ENCODE data around the gene CYRIA. TPM values are rescaled to one million over a fixed set of nuclear protein-coding genes. Genes with fewer than 3 reads are reported as not detected.

CYRIA gene
- total RNA-seq, 6 experiments from 2014 or later: 1.6 to 6.3 (median 3.1) TPM

DNA sequence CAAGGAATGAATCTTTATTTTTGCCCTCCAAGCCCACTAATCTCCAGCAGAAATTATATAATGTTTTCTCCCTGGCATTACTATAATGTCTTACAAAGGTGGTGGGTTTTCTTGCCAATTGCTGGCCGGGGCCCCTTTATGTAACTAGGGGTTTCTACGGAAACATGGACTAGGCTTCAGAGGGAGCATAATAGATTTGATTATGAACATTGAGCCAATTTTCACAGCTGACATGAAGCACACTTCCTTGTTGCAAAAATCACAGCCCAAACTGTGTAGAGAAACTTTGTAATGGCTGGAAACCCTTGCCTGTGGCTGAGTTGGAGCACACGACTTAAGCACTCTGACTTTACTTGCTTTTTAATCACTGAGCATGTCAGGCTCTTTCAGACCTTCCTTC lies 3.8 kb upstream of the CYRIA start:
- Histone ChIP-seq H3K4me3 (no peak overlapping the region), H3K36me3 (no peaks in the 10 kb centered on the region), H3K4me1 (no peaks in the 10 kb centered on the region), H3K9me3 (no peaks in the 10 kb centered on the region), H3K27me3 (no peaks in the 10 kb centered on the region), H3K27ac (no peak overlapping the region)
- TF ChIP-seq, protein P1, sequence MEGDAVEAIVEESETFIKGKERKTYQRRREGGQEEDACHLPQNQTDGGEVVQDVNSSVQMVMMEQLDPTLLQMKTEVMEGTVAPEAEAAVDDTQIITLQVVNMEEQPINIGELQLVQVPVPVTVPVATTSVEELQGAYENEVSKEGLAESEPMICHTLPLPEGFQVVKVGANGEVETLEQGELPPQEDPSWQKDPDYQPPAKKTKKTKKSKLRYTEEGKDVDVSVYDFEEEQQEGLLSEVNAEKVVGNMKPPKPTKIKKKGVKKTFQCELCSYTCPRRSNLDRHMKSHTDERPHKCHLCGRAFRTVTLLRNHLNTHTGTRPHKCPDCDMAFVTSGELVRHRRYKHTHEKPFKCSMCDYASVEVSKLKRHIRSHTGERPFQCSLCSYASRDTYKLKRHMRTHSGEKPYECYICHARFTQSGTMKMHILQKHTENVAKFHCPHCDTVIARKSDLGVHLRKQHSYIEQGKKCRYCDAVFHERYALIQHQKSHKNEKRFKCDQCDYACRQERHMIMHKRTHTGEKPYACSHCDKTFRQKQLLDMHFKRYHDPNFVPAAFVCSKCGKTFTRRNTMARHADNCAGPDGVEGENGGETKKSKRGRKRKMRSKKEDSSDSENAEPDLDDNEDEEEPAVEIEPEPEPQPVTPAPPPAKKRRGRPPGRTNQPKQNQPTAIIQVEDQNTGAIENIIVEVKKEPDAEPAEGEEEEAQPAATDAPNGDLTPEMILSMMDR (IDR thresholded peaks at IDR 0.05): no peak
- TF ChIP-seq POLR2A (IDR thresholded peaks at IDR 0.05): no peak
- DNase-seq (no peak), ATAC-seq (no peak)
- 68% methylated on average over 3 of the region's 3 CpGs for WGBS (ENCODE audit: insufficient coverage, low coverage, low lambda C conversion rate, missing lambda C conversion rate)
- intact Hi-C loops (cut with DNase I): no loop called here

DNA sequence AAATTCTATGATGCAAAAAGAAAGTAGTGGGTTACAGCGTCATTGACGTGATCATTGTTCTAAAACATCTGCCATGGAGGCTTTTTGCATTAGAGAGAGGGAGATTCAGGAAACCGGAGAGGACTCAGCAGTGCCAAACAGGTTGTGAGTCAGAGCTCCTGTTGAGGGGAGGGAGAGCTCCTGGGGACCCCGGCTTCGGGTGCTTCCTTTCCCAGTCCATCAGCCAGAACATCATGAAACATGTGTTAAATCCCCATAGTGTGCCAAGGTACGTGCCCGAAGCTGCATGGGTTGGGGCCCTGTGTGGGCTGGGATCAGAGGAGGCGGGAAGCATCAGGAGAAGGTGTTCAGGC lies 791 bp upstream of the CYRIA start:
- WGBS (ENCODE audit: insufficient coverage, low coverage, low lambda C conversion rate, missing lambda C conversion rate): 36% methylated on average over 3 of the region's 8 CpGs
- ATAC-seq: peak in 3 of 4 donors; percentile 9 to 60 (median 50)

DNA sequence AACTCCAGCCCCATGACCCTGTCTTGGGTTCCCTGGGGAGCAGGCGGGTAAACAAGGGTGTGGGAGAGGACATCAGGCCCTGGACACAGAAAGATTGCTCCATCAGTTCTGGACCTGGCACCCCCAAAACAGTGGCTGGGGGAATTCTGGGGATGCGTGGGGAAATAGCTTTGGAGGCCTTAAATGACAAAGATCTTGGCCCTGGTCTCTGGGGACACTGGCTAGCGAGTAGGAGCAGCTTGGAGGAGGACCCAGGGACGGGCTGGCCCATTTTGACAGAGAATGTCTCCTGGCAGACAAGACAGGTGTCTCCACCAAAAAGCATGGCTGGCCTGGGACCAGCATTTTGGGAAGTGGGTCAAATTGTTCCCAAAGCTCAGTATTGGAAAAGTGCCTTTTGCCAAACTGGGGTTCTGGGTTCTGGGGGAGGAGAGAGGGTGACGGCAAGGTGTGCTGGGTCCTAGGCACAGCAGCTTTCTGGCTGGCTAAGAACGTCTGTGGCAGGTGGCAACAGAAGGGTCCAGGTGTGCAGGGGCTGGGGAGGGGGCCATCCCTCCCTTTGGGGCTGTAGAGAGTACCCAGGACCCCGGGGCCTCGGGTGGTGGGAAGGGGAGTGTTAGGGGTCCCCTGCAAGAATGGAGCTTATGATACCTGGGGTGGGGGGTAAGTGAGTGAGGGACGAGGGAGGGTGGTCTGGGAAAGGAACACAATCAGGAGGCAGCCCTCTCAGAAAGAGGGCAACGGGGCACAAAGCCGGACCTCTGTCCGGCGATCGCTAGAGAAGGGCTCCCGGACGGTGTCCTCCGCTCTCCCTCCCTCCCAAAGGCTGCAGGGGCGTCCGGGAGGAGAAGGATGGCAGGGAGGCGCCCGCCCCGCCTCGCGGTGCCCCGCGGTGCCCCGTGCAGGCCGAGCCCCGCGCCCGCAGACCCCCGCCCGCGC lies 556 bp downstream of the CYRIA start:
- Histone ChIP-seq H3K27ac (peak overlapping the region; percentile 47 to 73 (median 65)), H3K9me3 (no peaks in the 10 kb centered on the region), H3K27me3 (no peaks in the 10 kb centered on the region), H3K36me3 (no peaks in the 10 kb centered on the region), H3K4me1 (no peaks in the 10 kb centered on the region), H3K4me3 (peak overlapping the region; percentile 42 to 54 (median 47))
- ATAC-seq (peak in 3 of 4 donors; percentile 2 to 24 (median 3)), DNase-seq (no peak)
- intact Hi-C loops (cut with DNase I): no loop called here
- 49% methylated on average over 4 of the region's 34 CpGs for WGBS (ENCODE audit: insufficient coverage, low coverage, low lambda C conversion rate, missing lambda C conversion rate)
- no peak for TF ChIP-seq POLR2A (IDR thresholded peaks at IDR 0.05)
- TF ChIP-seq, protein P1 (IDR thresholded peaks at IDR 0.05): no peak

More for the DNA sequence above, 791 bp upstream of the CYRIA start:
- intact Hi-C loops (cut with DNase I): no loop called here
- H3K9me3 ChIP-seq: no peaks in the 10 kb centered on the region
- no peaks in the 10 kb centered on the region for H3K36me3 ChIP-seq
- DNase-seq: no peak
- H3K27me3 ChIP-seq: no peaks in the 10 kb centered on the region
- TF ChIP-seq, protein P1 (IDR thresholded peaks at IDR 0.05): no peak
- TF ChIP-seq POLR2A (IDR thresholded peaks at IDR 0.05): no peak
- H3K4me1 ChIP-seq: no peaks in the 10 kb centered on the region
- H3K27ac ChIP-seq: no peak overlapping the region
- peak overlapping the region in 1 of 3 donors; percentile 54 for H3K4me3 ChIP-seq

DNA sequence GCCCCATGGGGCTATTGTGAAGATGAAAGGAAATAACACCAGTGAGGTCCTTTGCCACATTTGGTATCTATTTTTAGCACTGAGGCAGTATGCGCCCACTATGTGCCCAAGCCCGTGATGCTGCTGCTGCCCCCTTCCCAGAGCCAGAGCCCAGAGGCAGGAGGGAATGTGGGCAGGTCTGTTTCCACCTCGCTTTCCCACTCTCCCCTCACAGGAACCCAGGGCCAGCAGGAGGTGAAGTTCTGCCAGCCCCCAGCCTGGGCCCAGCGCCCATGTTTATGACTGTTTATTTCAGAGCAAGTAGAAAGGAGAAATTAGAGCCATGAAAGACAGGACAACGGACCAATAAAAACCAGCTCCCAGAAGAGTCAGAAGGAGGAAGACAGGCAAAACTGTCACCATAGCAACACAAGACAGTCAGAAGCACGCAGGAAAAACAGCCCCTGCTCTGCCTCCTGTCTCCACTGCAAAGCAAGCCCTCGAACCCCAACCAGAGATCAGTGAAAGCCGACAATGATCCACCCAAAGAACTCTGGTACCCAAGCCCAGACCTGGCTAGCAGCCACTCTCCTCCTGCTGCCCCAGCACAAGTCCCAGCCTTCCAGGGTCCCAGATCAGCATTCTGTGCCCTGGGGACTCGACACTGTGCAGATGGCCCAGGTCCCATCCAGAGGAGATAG lies 1.4 kb downstream of the CYRIA start:
- 41% methylated on average over 5 of the region's 9 CpGs for WGBS (ENCODE audit: insufficient coverage, low coverage, low lambda C conversion rate, missing lambda C conversion rate)
- peak in 1 of 3 donors; percentile 52 for DNase-seq
- peak; percentile 35 to 56 (median 48) for ATAC-seq
- Histone ChIP-seq H3K9me3 (no peaks in the 10 kb centered on the region), H3K27me3 (no peaks in the 10 kb centered on the region), H3K4me1 (no peaks in the 10 kb centered on the region), H3K27ac (peak overlapping the region; percentile 24 to 73 (median 65)), H3K36me3 (no peaks in the 10 kb centered on the region), H3K4me3 (peak overlapping the region; percentile 42 to 54 (median 47))
- no peak for TF ChIP-seq POLR2A (IDR thresholded peaks at IDR 0.05)
- TF ChIP-seq, protein P1 (IDR thresholded peaks at IDR 0.05): no peak
- intact Hi-C loops (cut with DNase I): no loop called here
